IMR-90 (cell line): ENCODE measurements around the gene KRT3. TPM values are rescaled to one million over a fixed set of nuclear protein-coding genes. Genes with fewer than 3 reads are reported as not detected.

Source experiments
- ATAC-seq: fragments of 200-7000 bp; cut with Tn5 transposase; 2 replicates; pipeline ENCODE4 v1.9.1; 2020; ENCODE audit warnings: low read depth, mild to moderate bottlenecking, moderate library complexity
- BruUV-seq: library from RNA; stranded (reverse); fragments of 400-500 nt; replicated peaks from 2 replicates; lab custom pipeline; 2021; lab: Mats Ljungman, UMichigan
- CTCF ChIA-PET: fragments of 300-600 bp; formaldehyde crosslinking; extraction: SDS; loops from one replicate; lab custom pipeline; 2021; ENCODE audit warnings: antibody characterized with exemption; lab: Yijun Ruan, JAX
- POLR2A ChIA-PET: fragments of 300-600 bp; sonication (Branson Sonifier 250); formaldehyde crosslinking; loops from one replicate; lab custom pipeline; 2022; ENCODE audit warnings: antibody characterized with exemption; ENCODE audit not compliant: unreplicated experiment; lab: Charles Lee
- DNase-seq: peaks from one replicate; pipeline ENCODE4 v3.0.0; 2013
- H2AFZ ChIP-seq: replicated peaks from 2 replicates; pipeline ENCODE3; 2013; ENCODE audit warnings: low read length, mild to moderate bottlenecking; ENCODE audit not compliant: poor library complexity
- H2AK5ac ChIP-seq: 2 replicates; pipeline ENCODE4 v1.6.1; 2013; ENCODE audit warnings: low read depth, low read length, inconsistent platforms
- H2AK9ac ChIP-seq: replicated peaks from 2 replicates; pipeline ENCODE3; 2013; ENCODE audit warnings: mild to moderate bottlenecking, low read depth, low read length, moderate library complexity; ENCODE audit not compliant: poor library complexity
- H2BK120ac ChIP-seq: 2 replicates; pipeline ENCODE4 v1.6.1; 2013; ENCODE audit warnings: low read depth, low read length, inconsistent platforms
- H2BK15ac ChIP-seq: 3 replicates; pipeline ENCODE4 v1.6.1; 2013; ENCODE audit warnings: low read depth, low read length, inconsistent platforms
- H2BK20ac ChIP-seq: 2 replicates; pipeline ENCODE4 v1.6.1; 2013; ENCODE audit warnings: low read depth, mild to moderate bottlenecking, inconsistent platforms, low read length, moderate library complexity
- H2BK5ac ChIP-seq: 2 replicates; pipeline ENCODE4 v1.6.1; 2013; ENCODE audit warnings: mild to moderate bottlenecking, low read depth, low read length, inconsistent platforms; ENCODE audit not compliant: poor library complexity, severe bottlenecking
- H3K14ac ChIP-seq: replicated peaks from 2 replicates; pipeline ENCODE4 v1.6.1; 2013; ENCODE audit warnings: low read depth, low read length, inconsistent platforms
- H3K18ac ChIP-seq: 2 replicates; pipeline ENCODE4 v1.6.1; 2013; ENCODE audit warnings: low read depth, low read length, control low read depth
- H3K23ac ChIP-seq: 2 replicates; pipeline ENCODE4 v1.6.1; 2013; ENCODE audit warnings: low read depth, low read length, inconsistent platforms
- H3K27ac ChIP-seq: 2 replicates; pipeline ENCODE4 v1.5.1; 2013; ENCODE audit warnings: mild to moderate bottlenecking, control low read depth, low read length; ENCODE audit not compliant: insufficient read depth
- H3K27me3 ChIP-seq: 2 replicates; pipeline ENCODE4 v1.6.1; 2013; ENCODE audit warnings: low read length; ENCODE audit not compliant: control insufficient read depth, insufficient read depth
- H3K36me3 ChIP-seq: 2 replicates; pipeline ENCODE4 v1.6.1; 2013; ENCODE audit warnings: low read length, mixed read lengths; ENCODE audit not compliant: control insufficient read depth, insufficient read depth
- H3K4ac ChIP-seq: 2 replicates; pipeline ENCODE4 v1.6.1; 2013; ENCODE audit warnings: low read depth, low read length, inconsistent platforms
- H3K4me1 ChIP-seq: 2 replicates; pipeline ENCODE4 v1.6.1; 2013; ENCODE audit warnings: low read length, mixed read lengths; ENCODE audit not compliant: control insufficient read depth, insufficient read depth
- H3K4me2 ChIP-seq: 2 replicates; pipeline ENCODE4 v1.6.1; 2013; ENCODE audit warnings: low read depth, mild to moderate bottlenecking, control low read depth, low read length, moderate library complexity
- H3K4me3 ChIP-seq: 2 replicates; pipeline ENCODE4 v1.5.1; 2013; ENCODE audit warnings: low read depth, mild to moderate bottlenecking, control low read depth, low read length, moderate library complexity; ENCODE audit not compliant: insufficient read depth
- H3K56ac ChIP-seq: 2 replicates; pipeline ENCODE4 v1.6.1; 2013; ENCODE audit warnings: low read length, inconsistent platforms; ENCODE audit not compliant: insufficient read depth; ENCODE audit errors: extremely low read depth
- H3K79me1 ChIP-seq, 2 experiments: 2 replicates each; pipeline ENCODE4 v1.6.1; 2013; ENCODE audit warnings: low read length in 2 of 2, inconsistent platforms in 1 of 2, low read depth in 1 of 2
- H3K9ac ChIP-seq: 2 replicates; pipeline ENCODE4 v1.6.1; 2013; ENCODE audit warnings: low read depth, low read length, control low read depth
- H3K9me1 ChIP-seq: 2 replicates; pipeline ENCODE4 v1.6.1; 2013; ENCODE audit warnings: low read length, inconsistent platforms; ENCODE audit not compliant: insufficient read depth
- H3K9me3 ChIP-seq: 2 replicates; pipeline ENCODE4 v1.6.1; 2013; ENCODE audit warnings: low read length; ENCODE audit not compliant: control insufficient read depth, insufficient read depth
- H4K20me1 ChIP-seq: 2 replicates; pipeline ENCODE4 v1.6.1; 2013; ENCODE audit warnings: low read length, inconsistent platforms; ENCODE audit not compliant: insufficient read depth
- H4K5ac ChIP-seq: 2 replicates; pipeline ENCODE4 v1.6.1; 2013; ENCODE audit warnings: mild to moderate bottlenecking, low read depth, low read length, control low read depth
- H4K8ac ChIP-seq, 2 experiments: 2 replicates each; pipeline ENCODE4 v1.6.1; 2013; ENCODE audit warnings: low read depth in 2 of 2, low read length in 2 of 2, control low read depth in 1 of 2, inconsistent platforms in 1 of 2
- H4K91ac ChIP-seq: 2 replicates; pipeline ENCODE4 v1.6.1; 2013; ENCODE audit warnings: low read depth, low read length, inconsistent platforms; ENCODE audit not compliant: insufficient read depth
- BHLHE40 ChIP-seq: fragments of 150-350 bp; IDR thresholded peaks from 2 replicates; pipeline ENCODE4 v1.6.1; 2016; ENCODE audit warnings: mild to moderate bottlenecking, low read depth, low read length
- CEBPB ChIP-seq: IDR thresholded peaks from 2 replicates; pipeline ENCODE4 v1.6.1; 2012; ENCODE audit warnings: low read depth, low read length, improper control_type of control experiment
- CHD1 ChIP-seq: IDR thresholded peaks from 2 replicates; pipeline ENCODE4 v1.6.1; 2012; ENCODE audit warnings: low read depth, low read length, improper control_type of control experiment
- FOS ChIP-seq: fragments of 150-350 bp; IDR thresholded peaks from 2 replicates; pipeline ENCODE4 v1.6.1; 2016; ENCODE audit warnings: low read depth, low read length
- MAZ ChIP-seq: IDR thresholded peaks from 2 replicates; pipeline ENCODE4 v1.6.1; 2012; ENCODE audit warnings: low read depth, mild to moderate bottlenecking, low read length, improper control_type of control experiment, moderate library complexity, borderline replicate concordance
- NFE2L2 ChIP-seq: fragments of 150-350 bp; IDR thresholded peaks from 2 replicates; pipeline ENCODE4 v1.6.1; 2016; ENCODE audit warnings: low read depth, mild to moderate bottlenecking, low read length
- POLR2A ChIP-seq: IDR thresholded peaks from 2 replicates; pipeline ENCODE4 v1.6.1; 2012; ENCODE audit warnings: mild to moderate bottlenecking, low read depth, low read length
- RAD21 ChIP-seq: IDR thresholded peaks from 2 replicates; pipeline ENCODE4 v1.6.1; 2012; ENCODE audit warnings: low read length, improper control_type of control experiment
- RCOR1 ChIP-seq: IDR thresholded peaks from 2 replicates; pipeline ENCODE4 v1.6.1; 2012; ENCODE audit warnings: mild to moderate bottlenecking, low read length, improper control_type of control experiment; ENCODE audit not compliant: insufficient replicate concordance
- RFX5 ChIP-seq: IDR thresholded peaks from 2 replicates; pipeline ENCODE4 v1.8.0; 2012; ENCODE audit warnings: low read depth, mild to moderate bottlenecking, low read length, moderate library complexity
- SMC3 ChIP-seq: fragments of 150-350 bp; IDR thresholded peaks from 2 replicates; pipeline ENCODE4 v1.6.1; 2016; ENCODE audit warnings: low read depth, mild to moderate bottlenecking, antibody characterized with exemption, low read length, moderate library complexity
- WGBS, 2 experiments: methylation state at CpG; one replicate each; pipeline versions ENCODE4 v1.1.5 to v1.1.7; 2013; ENCODE audit warnings: missing lambda C conversion rate in 2 of 2; ENCODE audit not compliant: insufficient read length in 1 of 2; ENCODE audit errors: extremely low coverage in 2 of 2; 5-methylcytosine and 5-hydroxymethylcytosine counted together
- dilution Hi-C: fragments of 300-500 bp; cut with HindIII; formaldehyde crosslinking; loops from one replicate; pipeline ENCODE4 v1.14.3; 2018; ENCODE audit warnings: low sequenced_read_pairs; ENCODE audit not compliant: unreplicated experiment
- in situ Hi-C: fragments of 300-500 bp; cut with MboI; formaldehyde crosslinking; loops from 3 replicates; pipeline ENCODE4 v1.14.3; 2019; ENCODE audit warnings: low sequenced_read_pairs, inconsistent platforms, mixed read lengths
- intact Hi-C: fragments of 100-400 bp; cut with micrococcal nuclease; formaldehyde crosslinking; loops from 2 replicates; pipeline ENCODE4 v1.10.0; 2022
- polyA plus RNA-seq, 3 experiments: library from polyadenylated mRNA; depleted of rRNA; stranded (reverse); fragments of >200 nt; gene quantifications; 2 replicates each; pipeline ENCODE4 v1.2.3, GENCODE V29; 2012; ENCODE audit warnings: low replicate concordance in 1 of 3
- total RNA-seq: library from RNA; depleted of rRNA; stranded (reverse); fragments of >200 nt; gene quantifications from 2 replicates; pipeline ENCODE4 v1.2.3, GENCODE V29; 2012
- TF ChIP-seq, protein P1 (sequence below): fragments of 150-350 bp; IDR thresholded peaks from 2 replicates; pipeline ENCODE4 v1.6.1; 2017; ENCODE audit warnings: mild to moderate bottlenecking, antibody characterized with exemption, low read length, low read depth
- TF ChIP-seq, protein P2 (sequence below): conservative IDR thresholded peaks from 2 replicates; pipeline ENCODE4 v1.5.1; 2012; ENCODE audit warnings: mild to moderate bottlenecking, low read depth, low read length, improper control_type of control experiment
- TF ChIP-seq, protein P3 (sequence below): fragments of 150-350 bp; IDR thresholded peaks from 2 replicates; pipeline ENCODE4 v1.6.1; 2016; ENCODE audit warnings: low read depth, mild to moderate bottlenecking, low read length, moderate library complexity, borderline replicate concordance

Gene KRT3
- total and polyA plus RNA-seq, 2 of the 4 experiments (the other 2 are of a cell fraction), result not detected

DNA sequence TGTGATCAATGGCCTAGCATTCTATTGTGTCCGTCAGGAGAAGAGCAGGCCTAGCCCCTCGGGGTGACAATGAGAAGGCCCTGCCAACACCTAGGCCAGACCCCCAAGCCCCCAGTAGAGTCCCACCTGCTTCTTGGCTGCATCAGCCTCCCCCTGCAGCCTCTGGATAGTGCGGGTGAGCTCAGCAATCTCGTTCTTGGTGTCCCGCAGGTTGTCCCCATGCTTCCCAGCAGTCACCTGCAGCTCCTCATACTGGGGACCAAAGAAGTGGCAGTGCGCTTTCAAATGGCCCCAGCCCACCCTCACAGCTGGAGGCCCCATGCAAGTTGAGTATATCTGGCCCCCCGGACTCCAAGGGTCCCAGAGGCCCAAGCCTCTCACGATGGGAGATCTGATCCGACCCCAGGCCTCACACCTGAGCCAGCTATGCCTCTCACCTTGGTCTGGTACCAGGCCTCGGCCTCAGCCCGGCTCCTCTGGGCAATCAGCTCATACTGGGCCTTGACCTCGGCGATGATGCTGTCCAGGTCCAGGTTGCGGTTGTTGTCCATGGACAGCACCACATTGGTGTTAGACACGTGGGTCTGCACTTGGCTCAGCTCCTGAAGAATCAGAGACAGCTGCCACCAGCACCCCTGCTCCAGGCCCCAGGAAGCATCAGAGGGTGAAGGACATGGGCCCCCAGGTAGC is 28.0 kb upstream of the KRT3 start:
- no TSS peak for BruUV-seq
- Histone ChIP-seq H4K8ac (no peak overlapping the region), H3K4me2 (no peak overlapping the region), H2AFZ (no peak overlapping the region), H2BK120ac (no peak overlapping the region), H2BK20ac (no peak overlapping the region), H3K9me1 (no peaks in the 10 kb centered on the region; the same call in 1 of the 2 replicates), H3K9ac (no peak overlapping the region), H2BK15ac (no peak overlapping the region), H3K4me1 (0 out of 2 replicates have a peak, but pooled peaks cover 2% of the 10 kb centered on the region), H2AK5ac (no peak overlapping the region), H3K4me3 (no peak overlapping the region), H4K5ac (no peak overlapping the region), H3K18ac (no peak overlapping the region), H3K14ac (no peak overlapping the region), H3K4ac (no peak overlapping the region), H4K20me1 (no peaks in the 10 kb centered on the region; the same call in 1 of the 2 replicates), H3K27me3 (peaks cover 27% of the 10 kb centered on the region), H3K27ac (no peak overlapping the region), H2BK5ac (no peak overlapping the region), H3K9me3 (no peaks in the 10 kb centered on the region), H3K23ac (no peak overlapping the region), H3K36me3 (no peaks in the 10 kb centered on the region), H2AK9ac (no peak overlapping the region), H3K79me1 (no peaks in the 10 kb centered on the region), H4K91ac (no peak overlapping the region), H3K56ac (no peak overlapping the region)
- dilution Hi-C loops, result no loop called here
- intact Hi-C loops, result no loop called here
- WGBS, 2 experiments, result 90% methylated on average over 2 of the region's 15 CpGs; no CpG with 5 or more reads in 1 of the 2 experiments
- no peak for TF ChIP-seq SMC3
- TF ChIP-seq CHD1, result no peak
- no peak for TF ChIP-seq MAZ
- TF ChIP-seq, protein P1, sequence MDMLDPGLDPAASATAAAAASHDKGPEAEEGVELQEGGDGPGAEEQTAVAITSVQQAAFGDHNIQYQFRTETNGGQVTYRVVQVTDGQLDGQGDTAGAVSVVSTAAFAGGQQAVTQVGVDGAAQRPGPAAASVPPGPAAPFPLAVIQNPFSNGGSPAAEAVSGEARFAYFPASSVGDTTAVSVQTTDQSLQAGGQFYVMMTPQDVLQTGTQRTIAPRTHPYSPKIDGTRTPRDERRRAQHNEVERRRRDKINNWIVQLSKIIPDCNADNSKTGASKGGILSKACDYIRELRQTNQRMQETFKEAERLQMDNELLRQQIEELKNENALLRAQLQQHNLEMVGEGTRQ, result no peak
- no peak for TF ChIP-seq POLR2A
- TF ChIP-seq, protein P2, sequence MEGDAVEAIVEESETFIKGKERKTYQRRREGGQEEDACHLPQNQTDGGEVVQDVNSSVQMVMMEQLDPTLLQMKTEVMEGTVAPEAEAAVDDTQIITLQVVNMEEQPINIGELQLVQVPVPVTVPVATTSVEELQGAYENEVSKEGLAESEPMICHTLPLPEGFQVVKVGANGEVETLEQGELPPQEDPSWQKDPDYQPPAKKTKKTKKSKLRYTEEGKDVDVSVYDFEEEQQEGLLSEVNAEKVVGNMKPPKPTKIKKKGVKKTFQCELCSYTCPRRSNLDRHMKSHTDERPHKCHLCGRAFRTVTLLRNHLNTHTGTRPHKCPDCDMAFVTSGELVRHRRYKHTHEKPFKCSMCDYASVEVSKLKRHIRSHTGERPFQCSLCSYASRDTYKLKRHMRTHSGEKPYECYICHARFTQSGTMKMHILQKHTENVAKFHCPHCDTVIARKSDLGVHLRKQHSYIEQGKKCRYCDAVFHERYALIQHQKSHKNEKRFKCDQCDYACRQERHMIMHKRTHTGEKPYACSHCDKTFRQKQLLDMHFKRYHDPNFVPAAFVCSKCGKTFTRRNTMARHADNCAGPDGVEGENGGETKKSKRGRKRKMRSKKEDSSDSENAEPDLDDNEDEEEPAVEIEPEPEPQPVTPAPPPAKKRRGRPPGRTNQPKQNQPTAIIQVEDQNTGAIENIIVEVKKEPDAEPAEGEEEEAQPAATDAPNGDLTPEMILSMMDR, result no peak
- TF ChIP-seq RFX5, result no peak
- no peak for TF ChIP-seq RCOR1
- no peak for TF ChIP-seq RAD21
- TF ChIP-seq NFE2L2, result no peak
- TF ChIP-seq BHLHE40, result no peak
- no peak for TF ChIP-seq CEBPB
- TF ChIP-seq, protein P3, sequence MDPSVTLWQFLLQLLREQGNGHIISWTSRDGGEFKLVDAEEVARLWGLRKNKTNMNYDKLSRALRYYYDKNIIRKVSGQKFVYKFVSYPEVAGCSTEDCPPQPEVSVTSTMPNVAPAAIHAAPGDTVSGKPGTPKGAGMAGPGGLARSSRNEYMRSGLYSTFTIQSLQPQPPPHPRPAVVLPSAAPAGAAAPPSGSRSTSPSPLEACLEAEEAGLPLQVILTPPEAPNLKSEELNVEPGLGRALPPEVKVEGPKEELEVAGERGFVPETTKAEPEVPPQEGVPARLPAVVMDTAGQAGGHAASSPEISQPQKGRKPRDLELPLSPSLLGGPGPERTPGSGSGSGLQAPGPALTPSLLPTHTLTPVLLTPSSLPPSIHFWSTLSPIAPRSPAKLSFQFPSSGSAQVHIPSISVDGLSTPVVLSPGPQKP, result no peak
- TF ChIP-seq FOS, result no peak
- ChIA-PET POLR2A (no interaction called here), CTCF (no interaction called here)
- ATAC-seq (no peak), DNase-seq (no peak)
- in situ Hi-C loops, result no loop called here
